Left lung (tissue), 10 donors: ENCODE data around the gene DYNLT2. TPM values are rescaled to one million over a fixed set of nuclear protein-coding genes. Genes with fewer than 3 reads are reported as not detected.

Experiments used
- ATAC-seq: fragments of 200-7000 bp; cut with Tn5 transposase; one replicate; pipeline ENCODE4 v1.9.1; 2020; ENCODE audit warnings: moderate library complexity
- DNase-seq, 4 donors: peaks; one replicate each; pipeline ENCODE4 v3.0.0-alpha.2; 2013 to 2020
- H3K27ac ChIP-seq, 2 donors: fragments of 200-600 bp; sonication (generic) in 1 of 2; one replicate each; pipeline versions ENCODE4 v1.5.0 to v1.8.0; 2020 to 2021
- H3K27me3 ChIP-seq, 2 donors: fragments of 200-600 bp; sonication (generic) in 1 of 2; one replicate each; pipeline versions ENCODE4 v1.5.0 to v1.8.0; 2020 to 2021
- H3K36me3 ChIP-seq, 2 donors: fragments of 200-600 bp; sonication (generic) in 1 of 2; one replicate each; pipeline versions ENCODE4 v1.5.0 to v1.8.0; 2020 to 2021
- H3K4me1 ChIP-seq, 2 donors: fragments of 200-600 bp; one replicate each; pipeline ENCODE4 v1.8.0; 2021
- H3K4me3 ChIP-seq, 2 donors: fragments of 200-600 bp; sonication (generic) in 1 of 2; one replicate each; pipeline versions ENCODE4 v1.5.0 to v1.8.0; 2020 to 2021; ENCODE audit warnings: mild to moderate bottlenecking in 1 of 2
- H3K9me3 ChIP-seq, 2 donors: fragments of 200-600 bp; sonication (generic) in 1 of 2; one replicate each; pipeline versions ENCODE4 v1.5.0 to v1.8.0; 2020 to 2021
- CTCF ChIP-seq, 2 donors: fragments of 200-600 bp; sonication (generic) in 1 of 2; IDR thresholded peaks; one replicate each; pipeline versions ENCODE4 v1.5.0 to v1.8.0; 2021; ENCODE audit warnings: antibody characterized with exemption in 2 of 2
- intact Hi-C, 2 donors: fragments of 100-400 bp; cut with DNase I; formaldehyde crosslinking; loops; one replicate each; pipeline versions ENCODE4 v1.11.2 to v1.14.2; 2022
- polyA plus RNA-seq, 6 donors: library from polyadenylated mRNA; unstranded; fragments of 120-200 nt; gene quantifications; one replicate each; pipeline ENCODE4 v1.2.1, GENCODE V29; 2013; ENCODE audit not compliant: insufficient read length in 6 of 6
- total RNA-seq, 2 donors: library from RNA; stranded (reverse); fragmentation: NEBNext Ultra II Directional; extraction: Animal tissue kit (Norgen Biotek cat#: 25700); gene quantifications; one replicate each; pipeline ENCODE4 v1.2.1, GENCODE V29; 2021
- donor health status: DM: no; HTN: yes; CAD: no.
- donor health status: DM: no; HTN: no; CAD: no.

DYNLT2 gene
- total and polyA plus RNA-seq, 8 donors, result 1.4 to 10.6 (median 6.1) TPM

GRCh38 chr6:169691260-169691659, 60.1 kb downstream of the DYNLT2 start:
- H3K4me1 ChIP-seq, result no peaks in the 10 kb centered on the region
- no peak overlapping the region for H3K27ac ChIP-seq
- ATAC-seq (no peak), DNase-seq (no peak)
- H3K4me3 ChIP-seq, result no peak overlapping the region
- TF ChIP-seq CTCF (IDR thresholded peaks at IDR 0.05), result no peak
- H3K27me3 ChIP-seq, result no peaks in the 10 kb centered on the region
- intact Hi-C loops, result no loop called here
- H3K9me3 ChIP-seq, result peaks cover 0 to 37% of the 10 kb centered on the region in 2 donors
- peaks cover 0 to 23% of the 10 kb centered on the region in 2 donors for H3K36me3 ChIP-seq

Other genes starting within 250 kb of the DYNLT2 start
- gene WDR27, start 49.5 kb downstream of the DYNLT2 start, total RNA-seq, result 10 to 100 TPM; 31.3 to 31.9 TPM
- gene WDR27, start 49.5 kb downstream of the DYNLT2 start, polyA plus RNA-seq, result 100 to 1,000 TPM in 2 of 6 donors, 10 to 100 TPM in 4; 56.4 to 104 (median 86.5) TPM
- 10 to 100 TPM; 24.7 to 25.3 TPM for gene C6orf120, start 49.4 kb downstream of the DYNLT2 start, total RNA-seq
- gene C6orf120, start 49.4 kb downstream of the DYNLT2 start, polyA plus RNA-seq, result 10 to 100 TPM; 24.4 to 28.8 (median 27.6) TPM
- 10 to 100 TPM; 33.5 to 37.0 TPM for gene PHF10, start 27.1 kb downstream of the DYNLT2 start, total RNA-seq
- 100 to 1,000 TPM in 5 of 6 donors, 10 to 100 TPM in 1; 99.9 to 122 (median 109) TPM for gene PHF10, start 27.1 kb downstream of the DYNLT2 start, polyA plus RNA-seq
- 10 to 100 TPM; 16.8 to 24.0 TPM for gene ERMARD, start 50 bp upstream of the DYNLT2 start, total RNA-seq
- 10 to 100 TPM; 42.8 to 56.1 (median 47.4) TPM for gene ERMARD, start 50 bp upstream of the DYNLT2 start, polyA plus RNA-seq